Embryonic facial prominence (tissue), 1 donor: Measurements from ENCODE around the gene CACNA1A.
"Not testable (repeated sequence)": the region's sequence is repeated elsewhere in the genome, so short reads cannot be mapped to it uniquely, and the experiment has no call there.

Source experiments
- DNase-seq: peaks from one replicate; pipeline ENCODE4 v3.0.0-alpha.2; 2016; ENCODE audit errors: extremely low spot score

CACNA1A gene

DNA sequence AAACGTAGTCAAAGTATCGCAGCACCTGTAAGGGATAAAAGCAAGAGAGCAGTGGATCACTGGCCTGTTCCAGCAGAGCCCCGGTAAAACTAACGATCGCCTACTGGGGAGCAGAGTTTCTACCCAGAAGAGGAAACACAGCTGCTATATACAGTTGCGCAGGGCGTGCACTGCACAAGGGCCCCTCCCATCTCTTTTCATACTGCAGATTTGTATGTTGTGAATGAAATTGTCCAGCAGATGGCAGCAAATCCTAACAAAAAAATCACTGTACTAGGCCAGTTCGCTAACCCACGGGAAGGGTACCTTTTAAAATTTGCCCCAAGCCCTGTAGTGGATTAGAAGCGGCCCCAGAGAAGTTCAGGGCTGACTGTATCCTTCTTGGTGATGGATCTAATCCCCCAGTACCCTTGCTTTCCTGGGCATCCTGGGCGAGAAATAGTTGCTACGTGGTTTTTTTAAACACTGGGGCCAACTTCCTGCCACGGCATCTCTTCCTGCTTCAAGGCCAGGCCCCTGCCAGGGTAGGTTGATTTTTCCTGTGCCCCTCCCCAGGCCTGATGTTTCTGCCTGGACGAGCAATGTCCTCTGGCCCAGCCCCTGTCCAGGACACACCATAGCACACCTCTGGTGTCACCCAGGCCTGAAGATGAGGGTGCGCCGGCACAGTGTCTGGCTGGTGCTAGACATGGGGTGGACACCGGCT, 229.0 kb downstream of the CACNA1A start:
- peak; percentile 9 for DNase-seq

DNA sequence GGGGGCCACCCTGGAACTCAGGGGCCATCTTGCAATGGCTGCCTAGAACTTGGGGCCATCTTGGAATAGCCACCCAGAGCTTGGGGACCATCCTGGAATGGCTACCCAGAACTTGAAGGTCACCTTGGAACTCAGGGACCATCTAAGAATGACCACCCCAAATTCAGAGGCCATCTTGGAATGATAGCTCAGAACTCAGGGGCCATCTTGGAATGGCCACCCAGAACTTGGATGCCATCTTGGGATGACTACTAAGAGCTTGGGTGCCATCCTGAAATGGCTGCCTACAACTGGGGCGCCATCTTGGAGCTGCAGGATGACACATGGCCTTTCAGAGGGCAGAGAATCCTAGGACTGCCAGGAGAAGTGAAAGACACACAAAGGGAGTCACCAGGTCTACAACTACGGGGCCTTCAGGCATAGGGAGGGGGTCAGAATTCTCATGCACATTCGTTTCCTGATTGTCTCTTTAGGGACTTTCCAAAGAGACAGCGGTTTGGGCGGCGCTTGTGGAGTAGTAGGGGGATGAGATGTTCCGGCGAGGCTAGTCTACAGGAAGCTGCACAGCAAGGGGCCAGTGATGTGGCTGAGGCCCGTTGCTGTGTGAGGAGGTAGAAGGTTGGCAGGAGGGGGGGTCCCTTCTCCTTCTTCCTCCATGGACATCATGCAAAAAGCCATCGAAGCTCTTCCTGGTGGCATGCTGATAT, 231.1 kb downstream of the CACNA1A start:
- no peak for DNase-seq

DNA sequence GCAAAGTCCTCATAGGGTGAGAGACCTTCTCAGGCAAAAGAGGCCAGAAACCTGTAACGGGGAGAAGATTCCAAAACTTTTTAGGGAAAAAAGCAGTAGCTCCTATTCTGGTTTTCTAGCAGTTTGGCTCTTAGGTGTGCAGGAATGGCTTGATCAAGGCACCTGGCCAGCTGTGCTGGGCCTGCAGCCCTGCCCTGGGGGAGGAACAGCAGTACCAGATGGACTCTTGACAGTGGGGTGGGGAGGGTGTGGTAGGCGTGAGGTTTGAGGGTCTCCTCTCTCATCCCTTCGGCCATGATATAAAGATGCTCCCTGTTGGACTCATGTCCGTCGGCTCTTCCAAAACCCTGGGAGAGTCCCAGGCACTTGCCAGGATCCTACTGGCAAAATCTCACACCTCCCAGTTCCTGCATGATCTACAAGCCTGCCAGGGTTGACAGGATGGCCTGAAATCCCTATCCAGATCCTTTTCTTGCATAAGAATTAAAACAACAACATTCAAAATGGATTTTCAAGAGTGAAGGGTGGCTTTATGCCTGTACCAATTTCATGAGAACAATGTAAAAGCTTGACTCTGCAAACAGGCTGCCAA, 235.7 kb downstream of the CACNA1A start:
- no peak for DNase-seq

DNA sequence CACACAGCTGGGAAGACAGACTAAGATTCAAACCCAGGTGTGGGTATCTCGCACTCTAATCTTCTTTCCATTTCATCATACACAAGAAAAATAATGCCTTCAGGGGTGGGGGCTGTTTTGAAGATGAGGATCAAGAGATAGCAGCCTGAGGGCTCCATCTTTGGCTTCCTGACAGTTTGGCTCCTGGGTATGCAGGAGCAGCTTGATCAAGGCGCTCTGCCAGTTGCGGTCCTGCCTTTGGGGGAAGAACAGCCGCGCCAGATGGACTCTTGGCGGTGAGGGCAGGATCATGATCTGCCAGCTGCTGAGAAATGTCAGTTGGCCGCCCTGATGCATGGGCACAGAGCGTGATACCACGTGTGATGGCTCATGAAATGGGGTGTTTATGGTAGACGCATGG, 236.9 kb downstream of the CACNA1A start:
- no peak for DNase-seq

DNA sequence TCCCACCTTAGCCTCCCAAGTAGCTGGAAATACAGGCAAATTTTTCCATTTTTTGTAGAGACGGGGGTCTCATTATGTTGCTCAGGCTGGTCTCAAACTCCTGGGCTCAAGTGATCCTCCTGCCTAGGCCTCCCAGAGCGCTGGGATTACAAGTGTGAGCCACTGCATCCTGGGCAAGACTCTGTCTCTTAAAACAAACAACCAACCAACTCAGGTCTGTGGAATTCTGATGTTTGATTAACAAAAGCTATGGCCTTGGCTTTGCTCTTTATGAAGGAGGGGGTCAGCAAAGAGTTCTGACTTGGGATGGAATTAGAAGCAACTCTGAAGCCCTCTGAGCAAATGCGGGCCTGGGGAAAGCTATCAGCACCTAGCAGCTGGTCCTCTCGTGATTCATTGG, 238.4 kb downstream of the CACNA1A start:
- no peak for DNase-seq

DNA sequence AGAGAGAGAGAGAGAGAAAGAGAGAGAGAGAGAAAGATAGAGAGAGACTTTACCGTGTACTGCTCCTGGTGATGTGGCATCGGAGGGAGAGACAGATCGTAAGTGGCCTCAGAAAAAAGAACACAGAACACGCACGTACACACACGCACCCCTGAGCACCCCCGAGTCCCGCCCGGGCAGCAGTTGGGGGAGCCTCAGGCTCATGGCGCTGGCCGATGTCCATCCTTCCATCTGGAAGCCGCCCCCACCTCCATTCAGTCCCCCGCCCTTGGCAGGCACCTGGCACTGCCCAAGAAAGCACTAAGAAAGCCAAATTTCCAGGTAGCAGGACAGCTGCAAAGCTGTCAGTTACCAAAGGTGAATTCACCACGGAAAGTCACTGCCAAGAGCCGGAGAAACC, 239.1 kb downstream of the CACNA1A start:
- no peak for DNase-seq

DNA sequence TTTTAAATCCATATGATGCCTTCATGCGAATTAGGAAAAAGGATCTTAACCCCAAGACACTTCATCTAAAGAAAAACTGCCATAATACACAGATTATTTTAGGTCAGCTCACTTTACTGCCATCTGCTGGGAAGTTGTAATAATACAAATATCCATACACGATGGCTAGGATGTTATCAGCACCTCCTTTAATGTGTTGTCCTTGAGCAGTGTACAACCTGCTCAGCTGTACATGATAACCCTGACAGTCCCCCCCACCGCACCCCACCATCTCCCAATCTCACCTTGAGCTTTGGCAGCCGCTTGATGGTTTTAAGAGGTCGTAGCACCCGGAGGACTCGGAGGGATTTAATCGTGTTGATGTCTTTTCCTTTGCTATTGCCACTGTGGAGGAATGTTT, 243.8 kb downstream of the CACNA1A start:
- peak; percentile 19 for DNase-seq

DNA sequence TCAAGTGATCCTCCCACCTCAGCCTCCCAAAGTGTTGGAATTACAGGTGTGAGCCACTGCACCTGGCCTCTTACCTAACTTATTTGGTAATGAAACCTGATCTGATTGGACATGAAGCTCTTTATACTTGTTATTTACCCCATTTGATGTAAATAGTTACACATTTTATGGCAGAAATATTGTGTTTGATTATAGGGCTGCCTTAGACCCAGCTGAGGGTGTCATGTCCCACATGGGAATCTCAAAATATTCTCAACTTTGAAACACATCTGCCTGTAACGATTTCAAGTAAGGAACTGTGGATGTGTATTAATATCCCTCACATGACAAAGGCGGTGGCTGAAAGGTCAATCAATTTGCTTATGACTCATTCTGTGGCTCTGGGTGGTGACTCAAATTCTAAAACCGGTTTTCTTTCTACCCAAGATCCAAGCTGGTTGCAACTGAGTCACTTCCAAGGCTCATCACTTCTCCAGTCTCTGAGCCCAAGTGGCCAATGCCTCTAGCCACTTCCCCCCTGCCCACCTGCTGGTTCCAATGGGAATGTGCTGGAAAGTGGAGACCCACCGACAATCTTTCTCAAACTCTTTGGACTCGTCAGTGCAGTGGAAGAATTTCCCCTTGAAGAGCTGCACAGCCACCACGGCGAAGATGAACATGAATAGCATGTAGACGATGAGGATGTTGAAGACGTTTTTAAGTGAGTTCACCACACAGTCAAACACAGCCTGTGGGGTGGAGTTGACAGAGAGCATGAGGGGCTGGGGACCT, 245.2 kb downstream of the CACNA1A start:
- no peak for DNase-seq

DNA sequence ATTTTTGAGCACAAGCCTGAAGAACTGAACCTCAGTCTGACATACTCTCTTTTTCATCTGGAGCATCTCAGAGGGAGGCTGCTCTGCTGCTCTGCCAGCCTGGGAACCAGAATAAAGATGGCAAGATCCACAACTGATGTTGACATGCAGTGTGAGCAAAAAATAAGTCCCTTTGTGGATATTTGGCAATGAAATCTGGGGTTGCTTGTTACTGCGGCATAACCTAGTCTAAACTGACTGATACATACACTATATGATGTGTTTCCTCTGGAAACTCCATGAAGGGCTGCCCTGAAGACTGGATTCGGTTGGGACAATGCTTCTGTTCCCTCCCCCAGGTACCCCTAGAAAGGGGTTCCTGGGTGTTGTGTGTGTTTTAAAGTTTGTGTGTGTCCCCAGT, 249.4 kb downstream of the CACNA1A start:
- no peak for DNase-seq

DNA sequence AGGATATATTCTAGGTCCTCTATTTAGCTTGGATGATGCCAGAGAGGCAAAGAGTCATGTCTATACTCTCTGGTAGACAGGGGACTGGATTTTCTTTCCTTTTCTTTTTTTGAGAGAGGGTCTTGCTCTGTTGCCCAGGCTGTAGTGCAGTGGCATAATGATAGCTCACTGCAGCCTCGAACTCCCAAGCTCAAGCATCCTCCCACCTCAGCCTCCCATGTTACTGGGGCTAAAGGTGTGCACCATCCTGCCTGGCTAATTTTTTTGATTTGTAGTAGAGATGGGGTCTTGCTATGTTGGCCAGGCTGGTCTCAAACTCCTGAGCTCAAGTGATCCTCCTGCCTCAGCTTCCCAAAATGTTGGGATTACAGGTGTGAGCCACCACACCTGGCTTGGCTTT, 249.9 kb downstream of the CACNA1A start:
- not testable (repeated sequence) for DNase-seq

DNA sequence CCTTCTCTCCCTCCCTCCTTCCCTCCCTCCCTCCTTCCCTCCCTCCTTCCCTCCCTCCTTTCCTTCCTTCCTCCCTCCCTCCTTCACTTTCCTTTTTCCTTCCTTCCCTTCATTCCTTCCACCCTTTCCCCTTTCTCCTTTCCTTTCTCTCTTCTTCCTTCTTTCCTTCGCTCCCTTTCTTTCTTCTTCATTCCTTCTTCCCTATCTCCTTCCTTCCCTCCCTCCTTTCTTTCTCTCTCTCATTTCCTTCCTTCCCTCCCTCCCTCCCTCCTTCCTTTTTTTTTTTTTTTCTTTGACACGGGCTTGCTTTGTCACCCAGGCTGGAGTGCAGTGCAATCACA, 250.6 kb downstream of the CACNA1A start:
- DNase-seq, result no peak

DNA sequence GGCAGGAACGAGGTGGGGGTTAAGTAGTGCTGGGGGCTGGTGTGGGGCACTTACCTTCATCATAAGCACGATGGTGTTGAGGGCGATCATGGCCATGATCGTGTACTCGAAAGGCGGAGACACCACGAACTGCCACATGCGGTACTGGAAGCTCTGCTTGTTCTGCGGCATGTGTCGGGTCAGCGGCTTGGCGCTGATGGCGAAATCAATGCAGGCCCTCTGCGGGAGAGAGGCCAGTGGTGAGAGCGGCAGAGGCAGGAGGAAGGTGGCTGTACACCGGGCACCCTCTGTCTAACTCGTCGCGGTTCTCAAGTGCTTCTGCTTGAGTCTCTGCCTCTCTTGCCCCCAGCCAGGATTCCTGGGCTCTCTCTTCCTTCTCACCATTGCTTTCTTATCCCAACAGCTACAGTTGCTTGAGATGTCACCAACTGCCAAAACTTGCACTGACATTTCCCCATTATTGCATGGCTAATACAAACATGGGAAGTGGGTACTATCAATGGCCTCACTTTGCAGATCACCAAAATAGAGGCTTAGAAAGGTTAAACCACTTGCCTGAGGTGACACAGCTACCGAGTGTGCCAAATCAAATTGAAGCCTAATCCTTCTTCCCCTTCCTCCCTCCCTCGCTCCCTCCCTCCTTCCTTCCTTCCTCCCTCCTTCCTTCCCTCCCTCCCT, 251.1 kb downstream of the CACNA1A start:
- DNase-seq, result no peak

DNA sequence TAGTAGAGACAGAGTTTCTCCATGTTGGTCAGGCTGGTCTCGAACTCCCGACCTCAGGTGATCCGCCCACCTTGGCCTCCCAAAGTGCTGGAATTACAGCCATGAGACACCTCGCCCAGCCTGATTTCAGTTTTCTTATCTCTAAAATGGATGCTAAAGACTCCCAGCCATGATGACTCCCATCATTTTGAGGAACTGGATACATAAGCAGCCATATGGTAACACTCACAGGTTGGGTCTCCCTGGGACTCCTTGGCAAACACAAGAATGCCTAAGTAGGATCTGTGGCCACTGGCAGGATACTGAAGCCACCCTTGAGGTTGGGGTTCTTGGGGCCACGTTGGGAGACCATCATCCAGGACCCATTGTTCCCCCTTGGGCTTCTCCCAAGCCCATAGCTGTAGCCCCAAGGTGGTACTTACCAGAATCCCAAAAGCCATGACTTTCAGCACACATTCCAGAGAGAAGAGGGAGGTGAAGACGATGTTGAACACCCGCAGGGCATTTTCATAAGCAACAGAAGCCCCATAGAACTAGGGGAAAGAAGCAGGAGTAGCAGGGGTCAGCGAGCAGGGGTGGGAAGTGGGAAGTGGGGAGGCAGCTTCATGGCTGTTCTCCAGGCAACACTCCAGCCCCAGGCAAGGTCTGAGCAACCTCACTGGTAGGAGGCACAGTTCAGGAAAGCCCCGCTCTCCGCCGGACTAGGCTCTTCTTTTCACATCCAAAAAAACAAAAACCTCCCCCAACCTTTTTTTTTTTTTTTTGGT, 253.5 kb downstream of the CACNA1A start:
- no peak for DNase-seq

DNA sequence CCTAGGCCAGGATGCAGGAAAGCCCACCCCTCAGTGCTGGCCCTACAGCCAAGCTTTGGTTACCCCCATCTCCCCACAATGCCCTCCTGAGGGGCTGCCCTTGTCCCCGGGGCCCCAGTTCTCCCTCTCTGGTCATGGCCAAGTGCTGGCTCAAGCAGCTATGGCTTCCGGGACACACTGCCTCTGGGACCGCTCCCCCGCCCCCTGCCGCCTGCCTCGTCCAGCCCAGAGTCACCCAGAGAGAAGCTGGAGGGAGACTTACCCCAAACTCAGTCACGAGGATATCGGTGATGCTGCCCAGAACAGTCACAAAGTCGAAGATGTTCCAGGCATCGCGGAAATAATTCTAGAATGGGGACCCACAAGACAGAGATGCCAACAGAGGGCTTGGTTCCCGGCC, 261.4 kb downstream of the CACNA1A start:
- DNase-seq, result no peak

DNA sequence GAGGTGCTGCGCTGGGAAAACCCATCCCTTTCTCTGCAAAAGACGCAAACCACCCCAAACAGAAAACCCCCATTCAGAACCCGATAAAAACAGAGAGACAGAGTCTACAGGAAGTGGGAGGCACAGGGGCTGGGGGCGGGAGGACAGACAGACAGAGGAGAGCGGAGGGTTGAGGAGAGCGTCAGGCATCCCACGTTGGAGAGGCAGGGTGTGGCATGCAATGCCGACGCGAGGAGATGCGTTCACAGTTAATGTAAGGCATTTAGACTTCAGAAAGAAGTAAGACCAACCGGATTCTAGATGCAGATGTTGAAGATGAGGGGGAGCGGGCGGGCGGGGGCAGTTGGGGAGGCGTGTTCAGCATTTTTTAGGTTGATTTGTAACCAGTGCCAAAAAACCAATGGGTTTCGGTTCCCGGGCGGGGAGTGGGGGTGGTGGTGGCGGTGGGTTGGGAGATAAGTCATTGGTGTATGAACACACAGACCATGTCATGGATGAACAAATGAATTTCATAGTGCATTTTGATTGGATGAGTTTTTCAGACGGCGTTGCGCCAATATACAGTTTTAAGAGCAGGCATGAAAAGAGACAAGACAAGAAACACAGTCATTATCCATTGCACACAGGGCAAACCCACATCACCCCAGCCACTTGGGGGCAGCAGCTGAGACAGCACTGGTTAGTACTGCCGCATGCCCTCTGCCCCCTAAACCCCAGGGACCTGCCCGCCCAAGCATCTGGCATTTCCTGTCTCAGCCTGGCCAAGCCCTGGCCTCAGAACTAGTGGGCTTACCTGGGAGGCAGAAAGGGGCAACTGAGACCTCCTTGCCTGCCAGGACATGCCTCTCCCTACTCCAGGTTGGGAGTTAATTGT, 264.8 kb downstream of the CACNA1A start:
- DNase-seq, result no peak

DNA sequence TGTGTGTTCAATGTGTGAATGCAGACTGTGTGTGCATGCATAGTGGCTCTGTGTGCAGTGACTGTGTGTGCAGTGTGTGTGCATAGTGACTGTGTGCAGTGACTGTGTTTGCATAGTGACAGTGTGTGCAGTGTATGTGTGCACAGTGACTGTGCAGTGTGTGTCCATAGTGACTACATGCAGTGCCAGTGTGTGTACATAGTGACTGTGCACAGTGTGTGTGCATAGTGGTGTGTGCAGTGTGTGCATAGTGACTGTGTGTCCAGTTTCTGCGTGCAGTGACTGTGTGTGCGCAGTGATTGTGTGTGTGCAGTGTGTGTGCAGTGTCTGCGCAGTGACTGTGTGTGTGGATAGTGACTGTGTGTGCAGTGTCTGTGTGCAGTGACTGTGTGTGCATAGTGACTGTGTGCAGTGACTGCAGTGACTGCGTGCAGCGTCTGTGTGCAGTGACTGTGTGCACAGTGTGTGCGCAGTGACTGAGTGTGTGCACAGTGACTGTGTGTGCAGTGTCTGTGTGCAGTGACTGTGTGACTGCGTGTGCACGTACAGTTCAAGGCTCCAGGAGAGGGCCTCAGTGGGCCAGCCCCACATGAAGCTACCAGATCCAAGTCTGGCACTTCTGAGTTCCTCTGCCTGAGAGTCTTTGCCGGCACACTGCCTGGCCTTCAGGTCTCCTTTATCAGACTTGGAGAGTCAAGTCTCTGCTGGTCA, 265.8 kb downstream of the CACNA1A start:
- no peak for DNase-seq

DNA sequence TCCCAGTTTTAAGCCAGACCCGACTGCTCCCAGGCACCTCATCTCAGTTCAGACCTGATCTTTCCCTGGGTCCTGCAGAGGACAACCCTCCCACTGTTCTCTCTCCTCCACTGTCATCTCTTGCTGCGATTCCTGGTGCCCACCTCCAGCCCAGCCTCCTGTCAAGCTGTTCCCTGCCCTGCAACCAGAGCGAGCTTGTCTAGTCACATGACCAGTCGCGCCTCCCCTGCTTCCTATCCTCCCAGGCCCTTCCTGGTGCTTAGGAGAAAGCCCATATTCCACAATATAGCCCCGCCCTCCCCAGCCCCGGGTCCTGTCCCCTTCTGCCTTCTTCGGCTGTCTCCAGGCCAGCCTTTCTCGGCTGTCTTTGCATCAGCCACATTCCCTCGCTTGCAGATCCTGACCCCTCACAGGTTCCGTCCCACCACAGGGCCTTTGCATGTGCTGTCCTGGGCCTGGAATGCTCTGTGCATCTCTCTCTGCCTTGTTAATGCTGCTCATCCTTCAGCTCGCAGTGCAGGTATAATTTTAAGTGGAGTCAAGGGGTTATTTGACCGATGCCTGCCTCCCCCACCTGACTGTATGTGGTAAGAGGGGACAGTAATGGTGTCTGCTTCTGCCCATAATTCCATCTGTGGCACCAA, 267.3 kb downstream of the CACNA1A start:
- no peak for DNase-seq

DNA sequence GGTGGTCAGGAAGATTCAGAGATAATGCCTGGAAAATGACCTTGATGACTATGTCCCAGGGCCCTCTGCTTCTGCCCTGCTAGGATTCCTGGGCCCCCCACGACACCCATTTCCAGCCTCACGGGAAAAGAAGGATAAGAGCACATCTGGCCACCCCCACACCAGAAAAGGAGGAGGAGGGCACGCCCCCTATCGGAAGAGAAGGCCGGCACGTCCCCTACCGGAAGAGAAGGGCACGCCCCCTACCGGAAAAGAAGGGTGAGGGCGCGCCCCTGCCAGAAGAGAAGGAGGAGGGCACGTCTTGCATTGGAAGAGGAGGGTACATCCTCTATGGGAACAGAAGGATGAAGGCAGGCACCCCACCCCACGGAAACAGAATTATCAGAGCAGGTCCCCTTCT, 271.8 kb downstream of the CACNA1A start:
- no peak for DNase-seq

DNA sequence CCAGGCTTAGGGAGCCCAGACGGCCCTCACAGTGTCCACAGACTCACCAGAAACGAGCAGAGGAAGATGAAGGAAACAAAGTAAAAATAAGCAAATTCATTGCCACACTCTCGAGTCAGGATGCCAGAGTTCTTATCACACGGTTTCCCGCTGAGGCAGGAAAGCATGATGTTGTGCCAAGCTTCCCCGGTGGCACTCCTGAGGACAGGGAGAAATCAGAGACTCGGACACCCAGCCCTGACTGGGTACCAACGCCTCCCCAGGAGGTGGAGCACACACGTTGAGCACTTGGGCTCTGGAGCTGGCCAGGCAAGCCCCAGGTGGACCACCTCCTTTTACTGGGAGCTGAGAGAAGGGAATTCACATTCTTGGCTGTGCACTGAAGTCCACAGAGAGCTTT, 274.6 kb downstream of the CACNA1A start:
- DNase-seq, result no peak
